GM23338 (cell line): Measurements from ENCODE around the gene RNF220. TPM values are rescaled to one million over a fixed set of nuclear protein-coding genes. Genes with fewer than 3 reads are reported as not detected.

Experiments
- ATAC-seq: fragments of 200-7000 bp; cut with Tn5 transposase; 3 replicates; pipeline ENCODE4 v1.9.1; 2020
- DNase-seq: peaks from one replicate; pipeline ENCODE4 v3.0.0-alpha.2; 2015; ENCODE audit warnings: low spot score
- H2AFZ ChIP-seq: fragments of 200-600 bp; sonication (generic); 2 replicates; pipeline ENCODE4 v1.8.0; 2016; ENCODE audit warnings: antibody characterized with exemption, mild to moderate bottlenecking, moderate library complexity
- H3F3A ChIP-seq: fragments of 200-600 bp; sonication (generic); replicated peaks from 2 replicates; pipeline ENCODE4 v1.8.0; 2017; ENCODE audit warnings: antibody characterized with exemption, mixed run types, low read depth
- H3K27ac ChIP-seq: fragments of 200-600 bp; sonication (generic); 2 replicates; pipeline ENCODE4 v1.6.1; 2016; ENCODE audit warnings: low read depth
- H3K27me3 ChIP-seq: fragments of 200-600 bp; sonication (generic); 2 replicates; pipeline ENCODE4 v1.8.0; 2016; ENCODE audit warnings: mild to moderate bottlenecking, mixed run types, moderate library complexity; ENCODE audit not compliant: insufficient read depth
- H3K36me3 ChIP-seq: fragments of 200-600 bp; sonication (generic); 2 replicates; pipeline ENCODE4 v1.8.0; 2016; ENCODE audit warnings: mild to moderate bottlenecking; ENCODE audit not compliant: insufficient read depth
- H3K4me1 ChIP-seq: fragments of 200-600 bp; sonication (generic); 2 replicates; pipeline ENCODE4 v1.8.0; 2016; ENCODE audit warnings: mild to moderate bottlenecking, moderate library complexity; ENCODE audit not compliant: insufficient read depth
- H3K4me2 ChIP-seq: fragments of 200-600 bp; sonication (generic); 2 replicates; pipeline ENCODE4 v1.7.1; 2017; ENCODE audit warnings: mixed run types
- H3K4me3 ChIP-seq: fragments of 200-600 bp; sonication (generic); 2 replicates; pipeline ENCODE4 v1.6.1; 2016; ENCODE audit warnings: mixed run types
- H3K79me2 ChIP-seq: fragments of 200-600 bp; sonication (generic); replicated peaks from 2 replicates; pipeline ENCODE4 v1.8.0; 2017; ENCODE audit warnings: mild to moderate bottlenecking; ENCODE audit not compliant: insufficient read depth
- H3K9me2 ChIP-seq: fragments of 200-600 bp; sonication (generic); 2 replicates; pipeline ENCODE4 v1.8.0; 2017; ENCODE audit not compliant: insufficient read depth
- H4K20me1 ChIP-seq: fragments of 200-600 bp; sonication (generic); replicated peaks from 2 replicates; pipeline ENCODE4 v1.8.0; 2017; ENCODE audit warnings: mild to moderate bottlenecking; ENCODE audit not compliant: insufficient read depth
- H3K27ac Mint-ChIP-seq: 2 replicates; pipeline ENCODE4 v1.8.0; 2020; ENCODE audit warnings: inconsistent platforms, mild to moderate bottlenecking, moderate library complexity, mixed read lengths
- H3K27me3 Mint-ChIP-seq: 3 replicates; pipeline ENCODE4 v1.8.0; 2022; ENCODE audit warnings: low read depth, mild to moderate bottlenecking, moderate library complexity, mixed read lengths, inconsistent platforms; ENCODE audit not compliant: insufficient read depth, poor library complexity
- H3K36me3 Mint-ChIP-seq: 3 replicates; pipeline ENCODE4 v1.8.0; 2021; ENCODE audit warnings: low read depth, mild to moderate bottlenecking, inconsistent platforms, moderate library complexity, mixed read lengths
- H3K4me1 Mint-ChIP-seq: 3 replicates; pipeline ENCODE4 v1.8.0; 2020; ENCODE audit warnings: mild to moderate bottlenecking, inconsistent platforms, mixed read lengths
- H3K4me3 Mint-ChIP-seq: 3 replicates; pipeline ENCODE4 v1.8.0; 2021; ENCODE audit warnings: moderate library complexity, mild to moderate bottlenecking, inconsistent platforms, mixed read lengths
- H3K9me3 Mint-ChIP-seq: 3 replicates; pipeline ENCODE4 v1.8.0; 2020; ENCODE audit warnings: moderate library complexity, mild to moderate bottlenecking, inconsistent platforms, mixed read lengths
- CREB1 ChIP-seq: fragments of 250-450 bp; sonication (Bioruptor Pico); IDR thresholded peaks from 2 replicates; pipeline ENCODE4 v1.5.0; 2020; ENCODE audit warnings: low read depth, mild to moderate bottlenecking, moderate library complexity
- EZH2 ChIP-seq: fragments of 200-600 bp; sonication (generic); IDR thresholded peaks from one replicate; pipeline ENCODE4 v1.8.0; 2017; ENCODE audit warnings: antibody characterized with exemption, mild to moderate bottlenecking, low read depth; ENCODE audit not compliant: unreplicated experiment
- EZH2phosphoT487 ChIP-seq: fragments of 200-600 bp; sonication (generic); IDR thresholded peaks from one replicate; pipeline ENCODE4 v1.8.1; 2018; ENCODE audit warnings: antibody characterized with exemption; ENCODE audit not compliant: unreplicated experiment
- JUNB ChIP-seq: IDR thresholded peaks from one replicate; pipeline ENCODE4 v1.6.1; 2016; ENCODE audit warnings: antibody characterized with exemption; ENCODE audit not compliant: unreplicated experiment
- NANOG ChIP-seq: IDR thresholded peaks from 2 replicates; pipeline ENCODE4 v1.6.1; 2016; ENCODE audit warnings: antibody characterized with exemption, borderline replicate concordance
- POLR2AphosphoS5 ChIP-seq: IDR thresholded peaks from 2 replicates; pipeline ENCODE4 v1.6.1; 2016; ENCODE audit warnings: antibody characterized with exemption, low read depth
- STAT1 ChIP-seq: IDR thresholded peaks from one replicate; pipeline ENCODE4 v1.6.1; 2016; ENCODE audit warnings: antibody characterized with exemption; ENCODE audit not compliant: unreplicated experiment
- polyA plus RNA-seq: library from polyadenylated mRNA; unstranded; fragments of >200 nt; fragmentation: Nextera tagmentation; extraction: Ambion mirVana; gene quantifications from 2 replicates; pipeline ENCODE4 v1.2.1, GENCODE V29; 2016
- total RNA-seq: library from RNA; depleted of rRNA; stranded (reverse); fragments of >200 nt; shearing (Covaris generic); gene quantifications from 2 replicates; pipeline ENCODE4 v1.2.3, GENCODE V29; 2014
- TF ChIP-seq, protein P1 (sequence below), 2 experiments: fragments of 200-600 bp in 1 of 2; sonication (generic) in 1 of 2; conservative IDR thresholded peaks; 2 replicates each; pipeline versions ENCODE4 v1.5.1 to v1.6.1; 2016 to 2017; ENCODE audit warnings: antibody characterized with exemption in 2 of 2, low read depth in 2 of 2, mild to moderate bottlenecking in 2 of 2, moderate library complexity in 1 of 2
- TF ChIP-seq, protein P2 (sequence below): IDR thresholded peaks from 2 replicates; pipeline ENCODE4 v1.6.1; 2016; ENCODE audit warnings: antibody characterized with exemption
- TF ChIP-seq, protein P3 (sequence below): fragments of 250-450 bp; sonication (Bioruptor Pico); IDR thresholded peaks from 2 replicates; pipeline ENCODE4 v1.5.0; 2020; ENCODE audit warnings: mild to moderate bottlenecking, moderate library complexity
- TF ChIP-seq, protein P4 (sequence below): IDR thresholded peaks from one replicate; pipeline ENCODE4 v1.6.1; 2018; ENCODE audit warnings: antibody characterized with exemption; ENCODE audit not compliant: unreplicated experiment

The RNF220 gene
- total and polyA plus RNA-seq, 2 experiments from 2014 or later, result 72.8 to 168 TPM

DNA sequence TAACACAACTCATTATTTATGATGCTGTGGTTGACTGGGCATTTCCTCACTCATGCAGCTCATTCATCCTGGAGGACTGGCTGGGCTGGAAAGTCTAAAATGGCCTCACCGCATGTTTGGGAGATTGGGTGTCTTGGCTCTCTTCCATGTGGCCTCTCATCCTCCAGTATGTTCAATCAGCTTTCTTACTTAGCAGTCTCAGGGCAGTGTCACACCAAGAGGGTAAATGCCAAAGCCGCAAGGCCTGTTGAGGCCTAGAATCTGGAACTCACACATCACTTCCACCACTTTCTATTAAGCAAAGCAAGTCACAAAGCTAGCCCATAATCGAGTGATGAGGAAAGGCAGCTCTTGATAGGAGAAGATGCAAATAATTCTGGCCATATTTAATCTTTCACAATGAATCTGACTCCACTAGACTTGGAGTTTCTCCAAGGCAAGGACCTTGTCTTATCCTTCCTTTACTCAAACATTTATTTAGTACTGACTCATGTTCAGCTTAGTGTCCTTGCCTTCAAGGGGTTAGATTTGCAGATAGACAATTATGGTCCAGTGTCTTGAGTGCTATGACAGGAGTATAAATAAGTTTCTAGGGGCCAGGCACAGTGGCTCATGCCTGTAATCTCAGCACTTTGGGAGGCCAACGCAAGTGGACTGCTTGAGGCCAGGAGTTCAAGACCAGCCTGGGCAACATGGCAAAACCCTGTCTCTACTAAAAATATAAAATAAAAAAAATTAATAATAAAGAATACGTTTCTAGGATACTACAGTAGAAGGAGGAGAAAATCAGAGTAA lies 224.1 kb downstream of the RNF220 start (continued):
- TF ChIP-seq, protein P1, sequence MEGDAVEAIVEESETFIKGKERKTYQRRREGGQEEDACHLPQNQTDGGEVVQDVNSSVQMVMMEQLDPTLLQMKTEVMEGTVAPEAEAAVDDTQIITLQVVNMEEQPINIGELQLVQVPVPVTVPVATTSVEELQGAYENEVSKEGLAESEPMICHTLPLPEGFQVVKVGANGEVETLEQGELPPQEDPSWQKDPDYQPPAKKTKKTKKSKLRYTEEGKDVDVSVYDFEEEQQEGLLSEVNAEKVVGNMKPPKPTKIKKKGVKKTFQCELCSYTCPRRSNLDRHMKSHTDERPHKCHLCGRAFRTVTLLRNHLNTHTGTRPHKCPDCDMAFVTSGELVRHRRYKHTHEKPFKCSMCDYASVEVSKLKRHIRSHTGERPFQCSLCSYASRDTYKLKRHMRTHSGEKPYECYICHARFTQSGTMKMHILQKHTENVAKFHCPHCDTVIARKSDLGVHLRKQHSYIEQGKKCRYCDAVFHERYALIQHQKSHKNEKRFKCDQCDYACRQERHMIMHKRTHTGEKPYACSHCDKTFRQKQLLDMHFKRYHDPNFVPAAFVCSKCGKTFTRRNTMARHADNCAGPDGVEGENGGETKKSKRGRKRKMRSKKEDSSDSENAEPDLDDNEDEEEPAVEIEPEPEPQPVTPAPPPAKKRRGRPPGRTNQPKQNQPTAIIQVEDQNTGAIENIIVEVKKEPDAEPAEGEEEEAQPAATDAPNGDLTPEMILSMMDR (conservative IDR thresholded peaks at IDR 0.05; ENCODE audit: low read depth in 2 of 2), result no peak
- TF ChIP-seq CREB1, result no peak
- no peak for TF ChIP-seq EZH2phosphoT487
- no peak for TF ChIP-seq NANOG
- TF ChIP-seq JUNB, result no peak
- TF ChIP-seq EZH2, result no peak
- TF ChIP-seq, protein P2, sequence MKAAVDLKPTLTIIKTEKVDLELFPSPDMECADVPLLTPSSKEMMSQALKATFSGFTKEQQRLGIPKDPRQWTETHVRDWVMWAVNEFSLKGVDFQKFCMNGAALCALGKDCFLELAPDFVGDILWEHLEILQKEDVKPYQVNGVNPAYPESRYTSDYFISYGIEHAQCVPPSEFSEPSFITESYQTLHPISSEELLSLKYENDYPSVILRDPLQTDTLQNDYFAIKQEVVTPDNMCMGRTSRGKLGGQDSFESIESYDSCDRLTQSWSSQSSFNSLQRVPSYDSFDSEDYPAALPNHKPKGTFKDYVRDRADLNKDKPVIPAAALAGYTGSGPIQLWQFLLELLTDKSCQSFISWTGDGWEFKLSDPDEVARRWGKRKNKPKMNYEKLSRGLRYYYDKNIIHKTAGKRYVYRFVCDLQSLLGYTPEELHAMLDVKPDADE, result no peak
- no peak for TF ChIP-seq STAT1

DNA sequence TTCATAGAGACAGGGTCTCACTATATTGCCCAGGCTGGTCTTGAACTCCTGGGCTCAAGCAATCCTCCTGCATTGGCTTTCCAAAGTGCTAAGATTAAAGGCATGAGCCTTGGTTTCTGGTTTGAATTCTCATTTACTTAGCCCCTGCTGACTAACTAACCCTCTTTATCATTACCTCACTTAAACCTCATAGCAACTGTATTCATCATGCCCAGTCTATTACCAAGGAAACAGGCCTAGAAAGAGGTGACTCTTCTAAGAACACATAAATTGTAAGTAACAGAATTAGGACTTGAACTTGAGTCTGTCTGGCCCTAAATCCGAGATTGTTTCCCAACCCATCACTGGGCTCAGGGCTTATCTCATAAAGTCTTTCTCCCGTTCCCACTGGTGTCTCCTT lies 225.1 kb downstream of the RNF220 start:
- Mint-ChIP-seq H3K27me3 (peaks cover 4% of the 10 kb centered on the region), H3K4me3 (0 out of 3 replicates have a peak overlapping the region, but pooled peaks have one; percentile 87), H3K27ac (no peak overlapping the region), H3K4me1 (peaks cover 20% of the 10 kb centered on the region), H3K9me3 (no peaks in the 10 kb centered on the region), H3K36me3 (peaks cover 22% of the 10 kb centered on the region)
- Histone ChIP-seq H3K4me2 (no peak overlapping the region), H3K27ac (no peak overlapping the region), H3F3A (peaks cover 31% of the 10 kb centered on the region), H3K4me3 (no peak overlapping the region), H3K9me2 (no peaks in the 10 kb centered on the region), H4K20me1 (peaks cover 8% of the 10 kb centered on the region; the same call in 1 of the 2 replicates), H3K36me3 (0 out of 2 replicates have a peak, but pooled peaks cover 6% of the 10 kb centered on the region), H3K27me3 (no peaks in the 10 kb centered on the region), H3K4me1 (peaks cover 13% of the 10 kb centered on the region), H2AFZ (no peak overlapping the region), H3K79me2 (peaks cover 25% of the 10 kb centered on the region)
- ATAC-seq, result no peak
- no peak for DNase-seq
- TF ChIP-seq POLR2AphosphoS5 (no peak), NANOG (no peak), EZH2 (no peak), STAT1 (no peak), CREB1 (no peak), JUNB (no peak)
- TF ChIP-seq, protein P3, sequence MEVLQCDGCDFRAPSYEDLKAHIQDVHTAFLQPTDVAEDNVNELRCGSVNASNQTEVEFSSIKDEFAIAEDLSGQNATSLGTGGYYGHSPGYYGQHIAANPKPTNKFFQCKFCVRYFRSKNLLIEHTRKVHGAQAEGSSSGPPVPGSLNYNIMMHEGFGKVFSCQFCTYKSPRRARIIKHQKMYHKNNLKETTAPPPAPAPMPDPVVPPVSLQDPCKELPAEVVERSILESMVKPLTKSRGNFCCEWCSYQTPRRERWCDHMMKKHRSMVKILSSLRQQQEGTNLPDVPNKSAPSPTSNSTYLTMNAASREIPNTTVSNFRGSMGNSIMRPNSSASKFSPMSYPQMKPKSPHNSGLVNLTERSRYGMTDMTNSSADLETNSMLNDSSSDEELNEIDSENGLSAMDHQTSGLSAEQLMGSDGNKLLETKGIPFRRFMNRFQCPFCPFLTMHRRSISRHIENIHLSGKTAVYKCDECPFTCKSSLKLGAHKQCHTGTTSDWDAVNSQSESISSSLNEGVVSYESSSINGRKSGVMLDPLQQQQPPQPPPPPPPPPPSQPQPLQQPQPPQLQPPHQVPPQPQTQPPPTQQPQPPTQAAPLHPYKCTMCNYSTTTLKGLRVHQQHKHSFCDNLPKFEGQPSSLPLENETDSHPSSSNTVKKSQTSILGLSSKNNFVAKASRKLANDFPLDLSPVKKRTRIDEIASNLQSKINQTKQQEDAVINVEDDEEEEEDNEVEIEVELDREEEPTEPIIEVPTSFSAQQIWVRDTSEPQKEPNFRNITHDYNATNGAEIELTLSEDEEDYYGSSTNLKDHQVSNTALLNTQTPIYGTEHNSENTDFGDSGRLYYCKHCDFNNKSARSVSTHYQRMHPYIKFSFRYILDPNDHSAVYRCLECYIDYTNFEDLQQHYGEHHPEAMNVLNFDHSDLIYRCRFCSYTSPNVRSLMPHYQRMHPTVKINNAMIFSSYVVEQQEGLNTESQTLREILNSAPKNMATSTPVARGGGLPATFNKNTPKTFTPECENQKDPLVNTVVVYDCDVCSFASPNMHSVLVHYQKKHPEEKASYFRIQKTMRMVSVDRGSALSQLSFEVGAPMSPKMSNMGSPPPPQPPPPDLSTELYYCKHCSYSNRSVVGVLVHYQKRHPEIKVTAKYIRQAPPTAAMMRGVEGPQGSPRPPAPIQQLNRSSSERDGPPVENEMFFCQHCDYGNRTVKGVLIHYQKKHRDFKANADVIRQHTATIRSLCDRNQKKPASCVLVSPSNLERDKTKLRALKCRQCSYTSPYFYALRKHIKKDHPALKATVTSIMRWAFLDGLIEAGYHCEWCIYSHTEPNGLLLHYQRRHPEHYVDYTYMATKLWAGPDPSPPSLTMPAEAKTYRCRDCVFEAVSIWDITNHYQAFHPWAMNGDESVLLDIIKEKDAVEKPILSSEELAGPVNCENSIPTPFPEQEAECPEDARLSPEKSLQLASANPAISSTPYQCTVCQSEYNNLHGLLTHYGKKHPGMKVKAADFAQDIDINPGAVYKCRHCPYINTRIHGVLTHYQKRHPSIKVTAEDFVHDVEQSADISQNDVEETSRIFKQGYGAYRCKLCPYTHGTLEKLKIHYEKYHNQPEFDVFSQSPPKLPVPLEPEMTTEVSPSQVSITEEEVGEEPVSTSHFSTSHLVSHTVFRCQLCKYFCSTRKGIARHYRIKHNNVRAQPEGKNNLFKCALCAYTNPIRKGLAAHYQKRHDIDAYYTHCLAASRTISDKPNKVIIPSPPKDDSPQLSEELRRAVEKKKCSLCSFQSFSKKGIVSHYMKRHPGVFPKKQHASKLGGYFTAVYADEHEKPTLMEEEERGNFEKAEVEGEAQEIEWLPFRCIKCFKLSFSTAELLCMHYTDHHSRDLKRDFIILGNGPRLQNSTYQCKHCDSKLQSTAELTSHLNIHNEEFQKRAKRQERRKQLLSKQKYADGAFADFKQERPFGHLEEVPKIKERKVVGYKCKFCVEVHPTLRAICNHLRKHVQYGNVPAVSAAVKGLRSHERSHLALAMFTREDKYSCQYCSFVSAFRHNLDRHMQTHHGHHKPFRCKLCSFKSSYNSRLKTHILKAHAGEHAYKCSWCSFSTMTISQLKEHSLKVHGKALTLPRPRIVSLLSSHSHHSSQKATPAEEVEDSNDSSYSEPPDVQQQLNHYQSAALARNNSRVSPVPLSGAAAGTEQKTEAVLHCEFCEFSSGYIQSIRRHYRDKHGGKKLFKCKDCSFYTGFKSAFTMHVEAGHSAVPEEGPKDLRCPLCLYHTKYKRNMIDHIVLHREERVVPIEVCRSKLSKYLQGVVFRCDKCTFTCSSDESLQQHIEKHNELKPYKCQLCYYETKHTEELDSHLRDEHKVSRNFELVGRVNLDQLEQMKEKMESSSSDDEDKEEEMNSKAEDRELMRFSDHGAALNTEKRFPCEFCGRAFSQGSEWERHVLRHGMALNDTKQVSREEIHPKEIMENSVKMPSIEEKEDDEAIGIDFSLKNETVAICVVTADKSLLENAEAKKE (CRISPR knock-in tag), result no peak
- TF ChIP-seq, protein P4, sequence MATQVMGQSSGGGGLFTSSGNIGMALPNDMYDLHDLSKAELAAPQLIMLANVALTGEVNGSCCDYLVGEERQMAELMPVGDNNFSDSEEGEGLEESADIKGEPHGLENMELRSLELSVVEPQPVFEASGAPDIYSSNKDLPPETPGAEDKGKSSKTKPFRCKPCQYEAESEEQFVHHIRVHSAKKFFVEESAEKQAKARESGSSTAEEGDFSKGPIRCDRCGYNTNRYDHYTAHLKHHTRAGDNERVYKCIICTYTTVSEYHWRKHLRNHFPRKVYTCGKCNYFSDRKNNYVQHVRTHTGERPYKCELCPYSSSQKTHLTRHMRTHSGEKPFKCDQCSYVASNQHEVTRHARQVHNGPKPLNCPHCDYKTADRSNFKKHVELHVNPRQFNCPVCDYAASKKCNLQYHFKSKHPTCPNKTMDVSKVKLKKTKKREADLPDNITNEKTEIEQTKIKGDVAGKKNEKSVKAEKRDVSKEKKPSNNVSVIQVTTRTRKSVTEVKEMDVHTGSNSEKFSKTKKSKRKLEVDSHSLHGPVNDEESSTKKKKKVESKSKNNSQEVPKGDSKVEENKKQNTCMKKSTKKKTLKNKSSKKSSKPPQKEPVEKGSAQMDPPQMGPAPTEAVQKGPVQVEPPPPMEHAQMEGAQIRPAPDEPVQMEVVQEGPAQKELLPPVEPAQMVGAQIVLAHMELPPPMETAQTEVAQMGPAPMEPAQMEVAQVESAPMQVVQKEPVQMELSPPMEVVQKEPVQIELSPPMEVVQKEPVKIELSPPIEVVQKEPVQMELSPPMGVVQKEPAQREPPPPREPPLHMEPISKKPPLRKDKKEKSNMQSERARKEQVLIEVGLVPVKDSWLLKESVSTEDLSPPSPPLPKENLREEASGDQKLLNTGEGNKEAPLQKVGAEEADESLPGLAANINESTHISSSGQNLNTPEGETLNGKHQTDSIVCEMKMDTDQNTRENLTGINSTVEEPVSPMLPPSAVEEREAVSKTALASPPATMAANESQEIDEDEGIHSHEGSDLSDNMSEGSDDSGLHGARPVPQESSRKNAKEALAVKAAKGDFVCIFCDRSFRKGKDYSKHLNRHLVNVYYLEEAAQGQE, result no peak
